IMR-90 (cell line): ENCODE measurements around the gene HASPIN. TPM values are rescaled to one million over a fixed set of nuclear protein-coding genes. Genes with fewer than 3 reads are reported as not detected.

ENCODE experiments used
- ATAC-seq: fragments of 200-7000 bp; cut with Tn5 transposase; 2 replicates; pipeline ENCODE4 v1.9.1; 2020; ENCODE audit warnings: low read depth, mild to moderate bottlenecking, moderate library complexity
- BruUV-seq: library from RNA; stranded (reverse); fragments of 400-500 nt; replicated peaks from 2 replicates; lab custom pipeline; 2021; lab: Mats Ljungman, UMichigan
- CTCF ChIA-PET: fragments of 300-600 bp; formaldehyde crosslinking; extraction: SDS; loops from one replicate; lab custom pipeline; 2021; ENCODE audit warnings: antibody characterized with exemption; lab: Yijun Ruan, JAX
- POLR2A ChIA-PET: fragments of 300-600 bp; sonication (Branson Sonifier 250); formaldehyde crosslinking; loops from one replicate; lab custom pipeline; 2022; ENCODE audit warnings: antibody characterized with exemption; ENCODE audit not compliant: unreplicated experiment; lab: Charles Lee
- DNase-seq: peaks from one replicate; pipeline ENCODE4 v3.0.0; 2013
- H2AFZ ChIP-seq: replicated peaks from 2 replicates; pipeline ENCODE3; 2013; ENCODE audit warnings: low read length, mild to moderate bottlenecking; ENCODE audit not compliant: poor library complexity
- H2AK5ac ChIP-seq: 2 replicates; pipeline ENCODE4 v1.6.1; 2013; ENCODE audit warnings: low read depth, low read length, inconsistent platforms
- H2AK9ac ChIP-seq: replicated peaks from 2 replicates; pipeline ENCODE3; 2013; ENCODE audit warnings: mild to moderate bottlenecking, low read depth, low read length, moderate library complexity; ENCODE audit not compliant: poor library complexity
- H2BK120ac ChIP-seq: 2 replicates; pipeline ENCODE4 v1.6.1; 2013; ENCODE audit warnings: low read depth, low read length, inconsistent platforms
- H2BK15ac ChIP-seq: 3 replicates; pipeline ENCODE4 v1.6.1; 2013; ENCODE audit warnings: low read depth, low read length, inconsistent platforms
- H2BK20ac ChIP-seq: 2 replicates; pipeline ENCODE4 v1.6.1; 2013; ENCODE audit warnings: low read depth, mild to moderate bottlenecking, inconsistent platforms, low read length, moderate library complexity
- H2BK5ac ChIP-seq: 2 replicates; pipeline ENCODE4 v1.6.1; 2013; ENCODE audit warnings: mild to moderate bottlenecking, low read depth, low read length, inconsistent platforms; ENCODE audit not compliant: poor library complexity, severe bottlenecking
- H3K14ac ChIP-seq: replicated peaks from 2 replicates; pipeline ENCODE4 v1.6.1; 2013; ENCODE audit warnings: low read depth, low read length, inconsistent platforms
- H3K18ac ChIP-seq: 2 replicates; pipeline ENCODE4 v1.6.1; 2013; ENCODE audit warnings: low read depth, low read length, control low read depth
- H3K23ac ChIP-seq: 2 replicates; pipeline ENCODE4 v1.6.1; 2013; ENCODE audit warnings: low read depth, low read length, inconsistent platforms
- H3K27ac ChIP-seq: 2 replicates; pipeline ENCODE4 v1.5.1; 2013; ENCODE audit warnings: mild to moderate bottlenecking, control low read depth, low read length; ENCODE audit not compliant: insufficient read depth
- H3K27me3 ChIP-seq: 2 replicates; pipeline ENCODE4 v1.6.1; 2013; ENCODE audit warnings: low read length; ENCODE audit not compliant: control insufficient read depth, insufficient read depth
- H3K36me3 ChIP-seq: 2 replicates; pipeline ENCODE4 v1.6.1; 2013; ENCODE audit warnings: low read length, mixed read lengths; ENCODE audit not compliant: control insufficient read depth, insufficient read depth
- H3K4ac ChIP-seq: 2 replicates; pipeline ENCODE4 v1.6.1; 2013; ENCODE audit warnings: low read depth, low read length, inconsistent platforms
- H3K4me1 ChIP-seq: 2 replicates; pipeline ENCODE4 v1.6.1; 2013; ENCODE audit warnings: low read length, mixed read lengths; ENCODE audit not compliant: control insufficient read depth, insufficient read depth
- H3K4me2 ChIP-seq: 2 replicates; pipeline ENCODE4 v1.6.1; 2013; ENCODE audit warnings: low read depth, mild to moderate bottlenecking, control low read depth, low read length, moderate library complexity
- H3K4me3 ChIP-seq: 2 replicates; pipeline ENCODE4 v1.5.1; 2013; ENCODE audit warnings: low read depth, mild to moderate bottlenecking, control low read depth, low read length, moderate library complexity; ENCODE audit not compliant: insufficient read depth
- H3K56ac ChIP-seq: 2 replicates; pipeline ENCODE4 v1.6.1; 2013; ENCODE audit warnings: low read length, inconsistent platforms; ENCODE audit not compliant: insufficient read depth; ENCODE audit errors: extremely low read depth
- H3K79me1 ChIP-seq, 2 experiments: 2 replicates each; pipeline ENCODE4 v1.6.1; 2013; ENCODE audit warnings: low read length in 2 of 2, inconsistent platforms in 1 of 2, low read depth in 1 of 2
- H3K9ac ChIP-seq: 2 replicates; pipeline ENCODE4 v1.6.1; 2013; ENCODE audit warnings: low read depth, low read length, control low read depth
- H3K9me1 ChIP-seq: 2 replicates; pipeline ENCODE4 v1.6.1; 2013; ENCODE audit warnings: low read length, inconsistent platforms; ENCODE audit not compliant: insufficient read depth
- H3K9me3 ChIP-seq: 2 replicates; pipeline ENCODE4 v1.6.1; 2013; ENCODE audit warnings: low read length; ENCODE audit not compliant: control insufficient read depth, insufficient read depth
- H4K20me1 ChIP-seq: 2 replicates; pipeline ENCODE4 v1.6.1; 2013; ENCODE audit warnings: low read length, inconsistent platforms; ENCODE audit not compliant: insufficient read depth
- H4K5ac ChIP-seq: 2 replicates; pipeline ENCODE4 v1.6.1; 2013; ENCODE audit warnings: mild to moderate bottlenecking, low read depth, low read length, control low read depth
- H4K8ac ChIP-seq, 2 experiments: 2 replicates each; pipeline ENCODE4 v1.6.1; 2013; ENCODE audit warnings: low read depth in 2 of 2, low read length in 2 of 2, control low read depth in 1 of 2, inconsistent platforms in 1 of 2
- H4K91ac ChIP-seq: 2 replicates; pipeline ENCODE4 v1.6.1; 2013; ENCODE audit warnings: low read depth, low read length, inconsistent platforms; ENCODE audit not compliant: insufficient read depth
- BHLHE40 ChIP-seq: fragments of 150-350 bp; IDR thresholded peaks from 2 replicates; pipeline ENCODE4 v1.6.1; 2016; ENCODE audit warnings: mild to moderate bottlenecking, low read depth, low read length
- CEBPB ChIP-seq: IDR thresholded peaks from 2 replicates; pipeline ENCODE4 v1.6.1; 2012; ENCODE audit warnings: low read depth, low read length, improper control_type of control experiment
- CHD1 ChIP-seq: IDR thresholded peaks from 2 replicates; pipeline ENCODE4 v1.6.1; 2012; ENCODE audit warnings: low read depth, low read length, improper control_type of control experiment
- CTCF ChIP-seq: conservative IDR thresholded peaks from 2 replicates; pipeline ENCODE4 v1.5.1; 2012; ENCODE audit warnings: mild to moderate bottlenecking, low read depth, low read length, improper control_type of control experiment
- FOS ChIP-seq: fragments of 150-350 bp; IDR thresholded peaks from 2 replicates; pipeline ENCODE4 v1.6.1; 2016; ENCODE audit warnings: low read depth, low read length
- MAFK ChIP-seq: IDR thresholded peaks from 2 replicates; pipeline ENCODE4 v1.6.1; 2012; ENCODE audit warnings: low read depth, low read length, improper control_type of control experiment
- MAZ ChIP-seq: IDR thresholded peaks from 2 replicates; pipeline ENCODE4 v1.6.1; 2012; ENCODE audit warnings: low read depth, mild to moderate bottlenecking, low read length, improper control_type of control experiment, moderate library complexity, borderline replicate concordance
- MXI1 ChIP-seq: IDR thresholded peaks from 2 replicates; pipeline ENCODE4 v1.6.1; 2012; ENCODE audit warnings: low read depth, mild to moderate bottlenecking, low read length, moderate library complexity, borderline replicate concordance
- NFE2L2 ChIP-seq: fragments of 150-350 bp; IDR thresholded peaks from 2 replicates; pipeline ENCODE4 v1.6.1; 2016; ENCODE audit warnings: low read depth, mild to moderate bottlenecking, low read length
- POLR2A ChIP-seq: IDR thresholded peaks from 2 replicates; pipeline ENCODE4 v1.6.1; 2012; ENCODE audit warnings: mild to moderate bottlenecking, low read depth, low read length
- RAD21 ChIP-seq: IDR thresholded peaks from 2 replicates; pipeline ENCODE4 v1.6.1; 2012; ENCODE audit warnings: low read length, improper control_type of control experiment
- RFX5 ChIP-seq: IDR thresholded peaks from 2 replicates; pipeline ENCODE4 v1.8.0; 2012; ENCODE audit warnings: low read depth, mild to moderate bottlenecking, low read length, moderate library complexity
- USF2 ChIP-seq: fragments of 150-350 bp; IDR thresholded peaks from 2 replicates; pipeline ENCODE4 v1.6.1; 2017; ENCODE audit warnings: mild to moderate bottlenecking, antibody characterized with exemption, low read length, low read depth
- WGBS, 2 experiments: methylation state at CpG; one replicate each; pipeline versions ENCODE4 v1.1.5 to v1.1.7; 2013; ENCODE audit warnings: missing lambda C conversion rate in 2 of 2; ENCODE audit not compliant: insufficient read length in 1 of 2; ENCODE audit errors: extremely low coverage in 2 of 2; 5-methylcytosine and 5-hydroxymethylcytosine counted together
- dilution Hi-C: fragments of 300-500 bp; cut with HindIII; formaldehyde crosslinking; loops from one replicate; pipeline ENCODE4 v1.14.3; 2018; ENCODE audit warnings: low sequenced_read_pairs; ENCODE audit not compliant: unreplicated experiment
- in situ Hi-C: fragments of 300-500 bp; cut with MboI; formaldehyde crosslinking; loops from 3 replicates; pipeline ENCODE4 v1.14.3; 2019; ENCODE audit warnings: low sequenced_read_pairs, inconsistent platforms, mixed read lengths
- intact Hi-C: fragments of 100-400 bp; cut with micrococcal nuclease; formaldehyde crosslinking; loops from 2 replicates; pipeline ENCODE4 v1.10.0; 2022
- polyA plus RNA-seq, 3 experiments: library from polyadenylated mRNA; depleted of rRNA; stranded (reverse); fragments of >200 nt; gene quantifications; 2 replicates each; pipeline ENCODE4 v1.2.3, GENCODE V29; 2012; ENCODE audit warnings: low replicate concordance in 1 of 3
- total RNA-seq: library from RNA; depleted of rRNA; stranded (reverse); fragments of >200 nt; gene quantifications from 2 replicates; pipeline ENCODE4 v1.2.3, GENCODE V29; 2012

Gene HASPIN
- total and polyA plus RNA-seq, 2 of the 4 experiments (the other 2 are of a cell fraction) = 2.2 to 4.3 TPM

- no peak for TF ChIP-seq RAD21
These were observed 37.6 kb downstream of the HASPIN start (continued) for GRCh38 chr17:3761036-3761917.

- no peak overlapping the region for H2AFZ ChIP-seq
These were observed 38.2 kb downstream of the HASPIN start for GRCh38 chr17:3761918-3762380.

More at GRCh38 chr17:3761918-3762380, 38.2 kb downstream of the HASPIN start:
- no peak overlapping the region for H3K18ac ChIP-seq
- H3K9me1 ChIP-seq = no peaks in the 10 kb centered on the region
- H3K23ac ChIP-seq = no peak overlapping the region
- intact Hi-C loops (no loop called here), dilution Hi-C loops (no loop called here), in situ Hi-C loops (no loop called here)
- H2BK20ac ChIP-seq = no peak overlapping the region
- H3K9ac ChIP-seq = no peak overlapping the region
- H4K5ac ChIP-seq = no peak overlapping the region
- H3K27me3 ChIP-seq = peaks cover 16% of the 10 kb centered on the region
- no peak overlapping the region for H3K4me3 ChIP-seq
- no peak overlapping the region for H2BK15ac ChIP-seq
- no peak overlapping the region for H2AK9ac ChIP-seq
- H3K79me1 ChIP-seq = no peaks in the 10 kb centered on the region
- H3K36me3 ChIP-seq = no peaks in the 10 kb centered on the region
- ChIA-PET CTCF (no interaction called here), POLR2A (no interaction called here)
- no peaks in the 10 kb centered on the region for H3K4me1 ChIP-seq
- ATAC-seq (no peak), DNase-seq (no peak)
- peaks cover 11% of the 10 kb centered on the region for H3K9me3 ChIP-seq
- H2BK5ac ChIP-seq = no peak overlapping the region
- no peak overlapping the region for H2AK5ac ChIP-seq
- WGBS, 2 experiments = 80% methylated on average over 5 of the region's 16 CpGs; no CpG with 5 or more reads in 1 of the 2 experiments
- no peak overlapping the region for H3K27ac ChIP-seq
- no peaks in the 10 kb centered on the region for H4K20me1 ChIP-seq
- H4K8ac ChIP-seq = no peak overlapping the region
- BruUV-seq = no TSS peak
- no peak for TF ChIP-seq MAFK
- TF ChIP-seq MXI1 = no peak
- no peak for TF ChIP-seq USF2
- TF ChIP-seq POLR2A = no peak
- TF ChIP-seq NFE2L2 = no peak
- TF ChIP-seq CTCF = no peak
- TF ChIP-seq RAD21 = no peak
- TF ChIP-seq CEBPB = no peak
- no peak for TF ChIP-seq CHD1
- no peak for TF ChIP-seq BHLHE40
- TF ChIP-seq MAZ = no peak
- TF ChIP-seq RFX5 = no peak
- no peak for TF ChIP-seq FOS
- no peak overlapping the region for H2BK120ac ChIP-seq
- no peak overlapping the region for H3K56ac ChIP-seq
- H3K4me2 ChIP-seq = no peak overlapping the region
- no peak overlapping the region for H4K91ac ChIP-seq
- H3K14ac ChIP-seq = no peak overlapping the region
- no peak overlapping the region for H3K4ac ChIP-seq
